ENCODE data around the gene TK1. TPM values are rescaled to one million over a fixed set of nuclear protein-coding genes. Genes with fewer than 3 reads are reported as not detected.

The TK1 gene
- total and polyA plus RNA-seq, 12 donors: 1.3 to 11.6 (median 2.5) TPM

- no peak for DNase-seq
- Histone ChIP-seq H3K4me1 (replicated peaks in 1 of 2) (no peaks in the 10 kb centered on the region), H3K27me3 (no peaks in the 10 kb centered on the region), H3K27ac (peak overlapping the region in 1 of 5 donors; percentile 84), H3K4me3 (no peak overlapping the region), H3K9me3 (replicated peaks in 1 of 3) (no peaks in the 10 kb centered on the region), H3K36me3 (replicated peaks in 1 of 2) (no peaks in the 10 kb centered on the region)
- 86 to 94% (median 87%) methylated on average over 9 of the region's 9 CpGs for WGBS, 4 donors
- intact Hi-C loops (cut with DNase I): no loop called here
- TF ChIP-seq POLR2A (IDR thresholded peaks at IDR 0.05) (no peak), CTCF (IDR thresholded peaks at IDR 0.05) (no peak)
Observed at GRCh38 chr17:78197147-78197832, 10.4 kb upstream of the TK1 start.

- Histone ChIP-seq H3K4me3 (no peak overlapping the region), H3K27ac (no peak overlapping the region), H3K4me1 (replicated peaks in 1 of 2) (no peaks in the 10 kb centered on the region), H3K27me3 (no peaks in the 10 kb centered on the region), H3K36me3 (replicated peaks in 1 of 2) (no peaks in the 10 kb centered on the region), H3K9me3 (replicated peaks in 1 of 3) (no peaks in the 10 kb centered on the region)
- WGBS, 4 donors: 71 to 91% (median 89%) methylated on average over 5 of the region's 5 CpGs
- DNase-seq: no peak
- TF ChIP-seq POLR2A (IDR thresholded peaks at IDR 0.05): no peak
- no peak for TF ChIP-seq CTCF (IDR thresholded peaks at IDR 0.05)
- intact Hi-C loops (cut with DNase I): no loop called here
Observed at GRCh38 chr17:78196716-78197115, 9.9 kb upstream of the TK1 start.

- Histone ChIP-seq H3K36me3 (replicated peaks in 1 of 2) (no peaks in the 10 kb centered on the region), H3K27me3 (no peaks in the 10 kb centered on the region), H3K9me3 (replicated peaks in 1 of 3) (no peaks in the 10 kb centered on the region), H3K27ac (peak overlapping the region in 2 of 5 donors; percentile 4 to 81), H3K4me1 (replicated peaks in 1 of 2) (peaks cover 0 to 9% of the 10 kb centered on the region in 2 donors), H3K4me3 (peak overlapping the region in 1 of 4 donors; percentile 67)
- WGBS, 4 donors: 57 to 76% (median 64%) methylated on average over 7 to 10 of the region's 10 CpGs
- TF ChIP-seq POLR2A (IDR thresholded peaks at IDR 0.05) (no peak), CTCF (IDR thresholded peaks at IDR 0.05) (no peak)
- DNase-seq: peak in 3 of 7 donors; percentile 35 to 48 (median 37)
- intact Hi-C loops (cut with DNase I): no loop called here
Observed at GRCh38 chr17:78185981-78186691, 716 bp downstream of the TK1 start.

- Histone ChIP-seq H3K27ac (no peak overlapping the region), H3K27me3 (no peaks in the 10 kb centered on the region), H3K9me3 (replicated peaks in 1 of 3) (no peaks in the 10 kb centered on the region), H3K36me3 (replicated peaks in 1 of 2) (no peaks in the 10 kb centered on the region), H3K4me1 (replicated peaks in 1 of 2) (peaks cover 0 to 12% of the 10 kb centered on the region in 2 donors), H3K4me3 (no peak overlapping the region)
- intact Hi-C loops (cut with DNase I): no loop called here
- DNase-seq: no peak
- 89 to 98% (median 93%) methylated on average over 7 to 9 of the region's 9 CpGs for WGBS, 4 donors
- TF ChIP-seq CTCF (IDR thresholded peaks at IDR 0.05) (no peak), POLR2A (IDR thresholded peaks at IDR 0.05) (no peak)
Observed at GRCh38 chr17:78184868-78185267, 2.0 kb downstream of the TK1 start.
